ENCODE data around the gene DEAF1.

- TF ChIP-seq ZNF224 (CRISPR knock-in tag; IDR thresholded peaks at IDR 0.05) (no peak), POLR2A (IDR thresholded peaks at IDR 0.05; ENCODE audit: insufficient read depth in 1 of 2, low read depth in 2 of 2, low read length in 2 of 2) (no peak), MBNL3 (CRISPR knock-in tag; conservative IDR thresholded peaks at IDR 0.05) (no peak), ZNF253 (CRISPR knock-in tag; IDR thresholded peaks at IDR 0.05; ENCODE audit: borderline replicate concordance) (no peak), MXI1 (IDR thresholded peaks at IDR 0.05; ENCODE audit: borderline replicate concordance, low read depth, low read length) (no peak), ZNF503 (CRISPR knock-in tag; IDR thresholded peaks at IDR 0.05) (no peak), IRX3 (CRISPR knock-in tag; IDR thresholded peaks at IDR 0.05; ENCODE audit: borderline replicate concordance, low read depth) (no peak), ZNF605 (CRISPR knock-in tag; IDR thresholded peaks at IDR 0.05) (no peak), PBX2 (CRISPR knock-in tag; IDR thresholded peaks at IDR 0.05) (no peak), ZNF274 (CRISPR knock-in tag; IDR thresholded peaks at IDR 0.05) (no peak), ISL2 (CRISPR knock-in tag; IDR thresholded peaks at IDR 0.05) (no peak), ZBTB7A (CRISPR knock-in tag; IDR thresholded peaks at IDR 0.05) (no peak)
Measured at GRCh38 chr11:637333-637592, 57.8 kb downstream of the DEAF1 start.
